MM.1S (cell line): Measurements from ENCODE around the gene TSPYL2.

ENCODE experiments used
- DNase-seq: peaks from one replicate; pipeline ENCODE4 v3.0.0-alpha.2; 2015
- H2AFZ ChIP-seq: fragments of 300-600 bp; sonication (generic); 2 replicates; pipeline ENCODE4 v1.6.0; 2016; ENCODE audit warnings: antibody characterized with exemption, low read length
- H3F3A ChIP-seq: fragments of 300-600 bp; sonication (generic); 2 replicates; pipeline ENCODE4 v1.6.1; 2016; ENCODE audit warnings: mild to moderate bottlenecking, antibody characterized with exemption, low read length, moderate library complexity, mixed read lengths; ENCODE audit not compliant: insufficient read depth
- H3K27ac ChIP-seq: fragments of 300-600 bp; sonication (generic); 2 replicates; pipeline ENCODE4 v1.5.1; 2016; ENCODE audit warnings: mild to moderate bottlenecking, low read length
- H3K27me3 ChIP-seq: fragments of 300-600 bp; sonication (generic); replicated peaks from 2 replicates; pipeline ENCODE4 v1.6.0; 2016; ENCODE audit warnings: low read length; ENCODE audit not compliant: insufficient read depth
- H3K36me3 ChIP-seq: fragments of 300-600 bp; sonication (generic); replicated peaks from 2 replicates; pipeline ENCODE4 v1.6.1; 2016; ENCODE audit warnings: mild to moderate bottlenecking, low read length, mixed read lengths; ENCODE audit not compliant: insufficient read depth
- H3K4me1 ChIP-seq: fragments of 300-600 bp; sonication (generic); 2 replicates; pipeline ENCODE4 v1.6.1; 2016; ENCODE audit warnings: low read length, mixed read lengths
- H3K4me2 ChIP-seq: fragments of 300-600 bp; sonication (generic); 2 replicates; pipeline ENCODE4 v1.6.0; 2016; ENCODE audit warnings: low read depth, low read length
- H3K4me3 ChIP-seq: fragments of 300-600 bp; sonication (generic); 2 replicates; pipeline ENCODE4 v1.5.1; 2016; ENCODE audit warnings: low read length, mixed read lengths
- H3K79me2 ChIP-seq: fragments of 300-600 bp; sonication (generic); 2 replicates; pipeline ENCODE4 v1.6.1; 2016; ENCODE audit warnings: mixed run types, low read length, mixed read lengths
- H3K9ac ChIP-seq: fragments of 300-600 bp; sonication (generic); 2 replicates; pipeline ENCODE4 v1.6.1; 2016; ENCODE audit warnings: low read length, mixed read lengths
- H3K9me2 ChIP-seq: fragments of 300-600 bp; sonication (generic); replicated peaks from 2 replicates; pipeline ENCODE4 v1.6.1; 2016; ENCODE audit warnings: mild to moderate bottlenecking, low read length, mixed read lengths; ENCODE audit not compliant: insufficient read depth
- H3K9me3 ChIP-seq: fragments of 300-600 bp; sonication (generic); replicated peaks from 2 replicates; pipeline ENCODE4 v1.6.1; 2016; ENCODE audit warnings: mild to moderate bottlenecking, low read length, mixed read lengths; ENCODE audit not compliant: insufficient read depth
- H4K20me1 ChIP-seq: fragments of 300-600 bp; sonication (generic); 2 replicates; pipeline ENCODE4 v1.6.1; 2016; ENCODE audit warnings: mild to moderate bottlenecking, low read length, moderate library complexity, mixed read lengths; ENCODE audit not compliant: insufficient read depth
- CTCF ChIP-seq: fragments of 300-600 bp; sonication (generic); IDR thresholded peaks from 2 replicates; pipeline ENCODE4 v1.5.1; 2016; ENCODE audit warnings: antibody characterized with exemption, low read length, mixed read lengths
- EZH2 ChIP-seq: fragments of 300-600 bp; sonication (generic); optimal IDR thresholded peaks from 2 replicates; pipeline ENCODE3; 2017; ENCODE audit warnings: low read depth, mild to moderate bottlenecking, antibody characterized with exemption, low read length, mixed read lengths
- EZH2phosphoT487 ChIP-seq: fragments of 300-600 bp; sonication (generic); IDR thresholded peaks from 2 replicates; pipeline ENCODE4 v1.6.1; 2018; ENCODE audit warnings: antibody characterized with exemption, low read length

Gene TSPYL2

GRCh38 chrX:53081925-53082772 lies at the start of gene TSPYL2:
TSPYL2 (plus strand) TSS chrX:53082367; CDS start chrX:53082499, 132 bp downstream.
- H3K4me1 ChIP-seq: no peaks in the 10 kb centered on the region
- H3K27me3 ChIP-seq: no peaks in the 10 kb centered on the region

GRCh38 chrX:53036149-53036548 lies 46.0 kb upstream of the TSPYL2 start:
- no peaks in the 10 kb centered on the region for H3K9me3 ChIP-seq
- H3K9ac ChIP-seq: no peak overlapping the region
- H3K9me2 ChIP-seq: no peaks in the 10 kb centered on the region
- no peak overlapping the region for H2AFZ ChIP-seq
- no peak overlapping the region for H3K27ac ChIP-seq
- H3K79me2 ChIP-seq: no peaks in the 10 kb centered on the region
- H3F3A ChIP-seq: no peaks in the 10 kb centered on the region
- TF ChIP-seq EZH2phosphoT487 (no peak), EZH2 (no peak), CTCF (no peak)
- H4K20me1 ChIP-seq: no peaks in the 10 kb centered on the region
- H3K4me2 ChIP-seq: no peak overlapping the region
- DNase-seq: no peak
- no peaks in the 10 kb centered on the region for H3K27me3 ChIP-seq
- H3K36me3 ChIP-seq: no peaks in the 10 kb centered on the region
- no peak overlapping the region for H3K4me3 ChIP-seq
- H3K4me1 ChIP-seq: no peaks in the 10 kb centered on the region

More at GRCh38 chrX:53081925-53082772, at the start of gene TSPYL2:
- Histone ChIP-seq H3K9me2 (no peaks in the 10 kb centered on the region), H3K4me3 (peak within 1 kb of the TSS; percentile 73), H4K20me1 (no peaks in the 10 kb centered on the region), H2AFZ (peak within 1 kb of the TSS; percentile 45; the same call in 1 of the 2 replicates), H3K79me2 (no peaks in the 10 kb centered on the region), H3K36me3 (no peaks in the 10 kb centered on the region), H3K9me3 (no peaks in the 10 kb centered on the region), H3K9ac (peak within 1 kb of the TSS; percentile 71), H3F3A (no peaks in the 10 kb centered on the region), H3K4me2 (peak within 1 kb of the TSS; percentile 72; the same call in 1 of the 2 replicates), H3K27ac (no peak within 1 kb of the TSS; the same call in 1 of the 2 replicates)
- no peak for TF ChIP-seq EZH2phosphoT487
- TF ChIP-seq CTCF: no peak
- TF ChIP-seq EZH2: no peak
- DNase-seq: peak; percentile 88

GRCh38 chrX:53039236-53039635 lies 42.9 kb upstream of the TSPYL2 start:
- H3K79me2 ChIP-seq: no peaks in the 10 kb centered on the region
- no peak for DNase-seq
- no peak overlapping the region for H3K9ac ChIP-seq
- H3K4me3 ChIP-seq: no peak overlapping the region
- H3K4me1 ChIP-seq: no peaks in the 10 kb centered on the region
- no peaks in the 10 kb centered on the region for H3K9me3 ChIP-seq
- no peak overlapping the region for H2AFZ ChIP-seq
- no peaks in the 10 kb centered on the region for H3F3A ChIP-seq
- no peaks in the 10 kb centered on the region for H3K9me2 ChIP-seq
- H3K36me3 ChIP-seq: no peaks in the 10 kb centered on the region
- TF ChIP-seq EZH2phosphoT487: no peak
- no peak for TF ChIP-seq EZH2
- no peak for TF ChIP-seq CTCF
- H4K20me1 ChIP-seq: no peaks in the 10 kb centered on the region
- no peaks in the 10 kb centered on the region for H3K27me3 ChIP-seq
- H3K4me2 ChIP-seq: no peak overlapping the region
- no peak overlapping the region for H3K27ac ChIP-seq
